CD8-positive, alpha-beta memory T cell (primary cell): ENCODE measurements around the gene IL18R1. TPM values are rescaled to one million over a fixed set of nuclear protein-coding genes. Genes with fewer than 3 reads are reported as not detected.

Source experiments
- CTCF ChIA-PET: fragments of 350-600 bp; sonication (Branson Sonifier 250); formaldehyde crosslinking; loops from one replicate; lab custom pipeline; 2021; ENCODE audit warnings: antibody characterized with exemption; lab: Charles Lee
- POLR2A ChIA-PET: fragments of 350-600 bp; sonication (Branson Sonifier 250); formaldehyde crosslinking; loops from one replicate; lab custom pipeline; 2021; ENCODE audit warnings: antibody characterized with exemption; lab: Charles Lee
- DNase-seq, 5 donors: peaks; one replicate each; pipeline versions ENCODE4 v3.0.0 to v3.0.0-alpha.2; 2020 to 2022; ENCODE audit warnings: mixed read lengths in 1 of 5
- H3K27ac ChIP-seq: one replicate; pipeline ENCODE4 v1.7.0; 2013; ENCODE audit warnings: low read depth, mild to moderate bottlenecking, low read length, moderate library complexity
- H3K27me3 ChIP-seq: 2 replicates; pipeline ENCODE4 v1.7.0; 2013; ENCODE audit warnings: low read length, mild to moderate bottlenecking; ENCODE audit not compliant: insufficient read depth, poor library complexity, severe bottlenecking
- H3K36me3 ChIP-seq: 2 replicates; pipeline ENCODE4 v1.7.0; 2013; ENCODE audit warnings: mild to moderate bottlenecking, low read length, moderate library complexity; ENCODE audit not compliant: insufficient read depth
- H3K4me1 ChIP-seq: 2 replicates; pipeline ENCODE4 v1.7.0; 2013; ENCODE audit warnings: mild to moderate bottlenecking, low read length, moderate library complexity; ENCODE audit not compliant: insufficient read depth
- H3K4me3 ChIP-seq: 2 replicates; pipeline ENCODE4 v1.7.0; 2013; ENCODE audit warnings: mild to moderate bottlenecking, low read length
- H3K9me3 ChIP-seq: 2 replicates; pipeline ENCODE4 v1.7.0; 2013; ENCODE audit warnings: mild to moderate bottlenecking, low read length
- H3K27ac Mint-ChIP-seq, 8 donors: one replicate each; pipeline ENCODE4 v1.8.0; 2020 to 2021; ENCODE audit warnings: mixed read lengths in 8 of 8, mild to moderate bottlenecking in 6 of 8, inconsistent platforms in 3 of 8, moderate library complexity in 3 of 8
- H3K27me3 Mint-ChIP-seq, 2 donors: one replicate each; pipeline ENCODE4 v1.8.0; 2020 to 2021; ENCODE audit warnings: mixed read lengths in 2 of 2, mild to moderate bottlenecking in 1 of 2, moderate library complexity in 1 of 2
- H3K36me3 Mint-ChIP-seq, 3 donors: one replicate each; pipeline ENCODE4 v1.8.0; 2020 to 2021; ENCODE audit warnings: mixed read lengths in 3 of 3, inconsistent platforms in 1 of 3, mild to moderate bottlenecking in 1 of 3
- H3K4me1 Mint-ChIP-seq, 3 donors: one replicate each; pipeline ENCODE4 v1.8.0; 2020 to 2021; ENCODE audit warnings: mixed read lengths in 3 of 3, inconsistent platforms in 1 of 3, mild to moderate bottlenecking in 1 of 3
- H3K4me3 Mint-ChIP-seq, 7 donors: one replicate each; pipeline ENCODE4 v1.8.0; 2020 to 2021; ENCODE audit warnings: mixed read lengths in 7 of 7, mild to moderate bottlenecking in 6 of 7, moderate library complexity in 4 of 7, inconsistent platforms in 2 of 7
- H3K9me3 Mint-ChIP-seq, 5 donors: one replicate each; pipeline ENCODE4 v1.8.0; 2020 to 2022; ENCODE audit warnings: mixed read lengths in 5 of 5, mild to moderate bottlenecking in 3 of 5, moderate library complexity in 2 of 5, inconsistent platforms in 1 of 5
- polyA plus RNA-seq: library from polyadenylated mRNA; unstranded; fragments of 300-500 nt; fragmentation: Illumina TruSeq; gene quantifications from one replicate; pipeline ENCODE4 v1.2.3, GENCODE V29; 2021
- total RNA-seq, 2 experiments: library from RNA; stranded (reverse); gene quantifications; one replicate each; pipeline ENCODE4 v1.2.3, GENCODE V29; 2021

IL18R1 gene
- total and polyA plus RNA-seq, 3 experiments from 2014 or later: 17.6 to 20.6 (median 17.9) TPM

- ChIA-PET CTCF (interaction anchor here (1.4 kb wide), 1 partner anchor 196 kb away, joined by 6 read pairs; no protein-coding TSS in a partner anchor), POLR2A (no interaction called here)
- H3K4me1 Mint-ChIP-seq: peaks cover 25 to 37% (median 29%) of the 10 kb centered on the region in 3 donors
- no peaks in the 10 kb centered on the region for H3K27me3 Mint-ChIP-seq
- no peak overlapping the region for H3K4me3 ChIP-seq
- H3K9me3 ChIP-seq: no peaks in the 10 kb centered on the region
- H3K9me3 Mint-ChIP-seq: no peaks in the 10 kb centered on the region
- peaks cover 0 to 4% (median 0%) of the 10 kb centered on the region in 3 donors for H3K36me3 Mint-ChIP-seq
- H3K27ac ChIP-seq: no peak overlapping the region
- peak overlapping the region in 5 of 8 donors; percentile 35 to 72 (median 48) for H3K27ac Mint-ChIP-seq
- H3K4me1 ChIP-seq: peaks cover 11% of the 10 kb centered on the region
- no peaks in the 10 kb centered on the region for H3K36me3 ChIP-seq
- peak overlapping the region in 2 of 7 donors; percentile 4 to 45 for H3K4me3 Mint-ChIP-seq
- DNase-seq: no peak
- H3K27me3 ChIP-seq: no peaks in the 10 kb centered on the region
These were observed 81.5 kb downstream of the IL18R1 start for GRCh38 chr2:102437122-102437521.

- Histone ChIP-seq H3K4me1 (peaks cover 16% of the 10 kb centered on the region), H3K27me3 (no peaks in the 10 kb centered on the region), H3K4me3 (no peak overlapping the region), H3K36me3 (no peaks in the 10 kb centered on the region), H3K27ac (no peak overlapping the region), H3K9me3 (no peaks in the 10 kb centered on the region)
- H3K36me3 Mint-ChIP-seq: peaks cover 0 to 4% (median 0%) of the 10 kb centered on the region in 3 donors
- ChIA-PET CTCF (interaction anchor here (0.7 to 1.3 kb wide), 3 partner anchors 82 to 197 kb away, joined by 3 to 4 read pairs (median 3); partner anchors contain the start of gene IL18R1), POLR2A (no interaction called here)
- no peaks in the 10 kb centered on the region for H3K9me3 Mint-ChIP-seq
- H3K4me3 Mint-ChIP-seq: no peak overlapping the region
- DNase-seq: no peak
- no peak overlapping the region for H3K27ac Mint-ChIP-seq
- peaks cover 25 to 41% (median 27%) of the 10 kb centered on the region in 3 donors for H3K4me1 Mint-ChIP-seq
- H3K27me3 Mint-ChIP-seq: no peaks in the 10 kb centered on the region
These were observed 82.5 kb downstream of the IL18R1 start for GRCh38 chr2:102438111-102438510.

- Mint-ChIP-seq H3K27ac (no peak overlapping the region), H3K36me3 (peaks cover 0 to 4% (median 0%) of the 10 kb centered on the region in 3 donors), H3K4me1 (peaks cover 27 to 44% (median 30%) of the 10 kb centered on the region in 3 donors), H3K27me3 (no peaks in the 10 kb centered on the region), H3K4me3 (no peak overlapping the region), H3K9me3 (no peaks in the 10 kb centered on the region)
- no peak for DNase-seq
- Histone ChIP-seq H3K27me3 (no peaks in the 10 kb centered on the region), H3K27ac (no peak overlapping the region), H3K4me3 (no peak overlapping the region), H3K9me3 (no peaks in the 10 kb centered on the region), H3K36me3 (no peaks in the 10 kb centered on the region), H3K4me1 (peaks cover 16% of the 10 kb centered on the region)
- CTCF ChIA-PET: interaction anchor here (1.3 kb wide), 1 partner anchor 198 kb away, joined by 4 read pairs; no protein-coding TSS in a partner anchor
- POLR2A ChIA-PET: no interaction called here
These were observed 83.0 kb downstream of the IL18R1 start for GRCh38 chr2:102438578-102438977.

- no peak overlapping the region for H3K4me3 Mint-ChIP-seq
- no peak overlapping the region for H3K4me3 ChIP-seq
- peaks cover 27 to 40% (median 30%) of the 10 kb centered on the region in 3 donors for H3K4me1 Mint-ChIP-seq
- no peaks in the 10 kb centered on the region for H3K36me3 ChIP-seq
- H3K36me3 Mint-ChIP-seq: peaks cover 0 to 4% (median 0%) of the 10 kb centered on the region in 3 donors
- DNase-seq: no peak
- no peak overlapping the region for H3K27ac ChIP-seq
- no peaks in the 10 kb centered on the region for H3K9me3 Mint-ChIP-seq
- no peaks in the 10 kb centered on the region for H3K27me3 Mint-ChIP-seq
- no peaks in the 10 kb centered on the region for H3K9me3 ChIP-seq
- no peaks in the 10 kb centered on the region for H3K27me3 ChIP-seq
- POLR2A ChIA-PET: no interaction called here
- H3K27ac Mint-ChIP-seq: no peak overlapping the region
- H3K4me1 ChIP-seq: peaks cover 16% of the 10 kb centered on the region
- CTCF ChIA-PET: interaction anchor here (1.3 kb wide), 1 partner anchor 198 kb away, joined by 4 read pairs; no protein-coding TSS in a partner anchor
These were observed 83.6 kb downstream of the IL18R1 start for GRCh38 chr2:102439065-102439695.

GRCh38 chr2:102442967-102443828 is 87.6 kb downstream of the IL18R1 start:
- Histone ChIP-seq H3K27ac (no peak overlapping the region), H3K27me3 (no peaks in the 10 kb centered on the region), H3K9me3 (no peaks in the 10 kb centered on the region), H3K36me3 (no peaks in the 10 kb centered on the region), H3K4me3 (no peak overlapping the region), H3K4me1 (peaks cover 6% of the 10 kb centered on the region)
- H3K9me3 Mint-ChIP-seq: no peaks in the 10 kb centered on the region
- DNase-seq: peak in 4 of 5 donors; percentile 17 to 51 (median 40)
- ChIA-PET CTCF (interaction anchor here (0.6 to 3.0 kb wide), 28 partner anchors 8 to 431 kb away, joined by 3 to 31 read pairs (median 4); partner anchors contain the start of genes IL18R1 and IL1R1), POLR2A (interaction anchor here (0.5 kb wide), 1 partner anchor 128 kb away, joined by 3 read pairs; no protein-coding TSS in a partner anchor)
- H3K4me3 Mint-ChIP-seq: peak overlapping the region in 5 of 7 donors; percentile 23 to 62 (median 45)
- no peaks in the 10 kb centered on the region for H3K27me3 Mint-ChIP-seq
- H3K4me1 Mint-ChIP-seq: peaks cover 6 to 18% (median 8%) of the 10 kb centered on the region in 3 donors
- H3K36me3 Mint-ChIP-seq: no peaks in the 10 kb centered on the region
- peak overlapping the region; percentile 0 to 83 (median 42) for H3K27ac Mint-ChIP-seq

GRCh38 chr2:102444233-102444632 is 88.6 kb downstream of the IL18R1 start:
- peak overlapping the region in 2 of 8 donors; percentile 32 to 42 for H3K27ac Mint-ChIP-seq
- CTCF ChIA-PET: interaction anchor here (0.7 to 2.8 kb wide), 16 partner anchors 14 to 561 kb away, joined by 3 to 31 read pairs (median 6); partner anchors contain the start of genes IL18R1 and IL1R1
- POLR2A ChIA-PET: no interaction called here
- Histone ChIP-seq H3K36me3 (no peaks in the 10 kb centered on the region), H3K4me3 (no peak overlapping the region), H3K9me3 (no peaks in the 10 kb centered on the region), H3K4me1 (peaks cover 6% of the 10 kb centered on the region), H3K27ac (no peak overlapping the region), H3K27me3 (no peaks in the 10 kb centered on the region)
- H3K9me3 Mint-ChIP-seq: no peaks in the 10 kb centered on the region
- no peaks in the 10 kb centered on the region for H3K36me3 Mint-ChIP-seq
- H3K27me3 Mint-ChIP-seq: no peaks in the 10 kb centered on the region
- peaks cover 6 to 18% (median 8%) of the 10 kb centered on the region in 3 donors for H3K4me1 Mint-ChIP-seq
- no peak for DNase-seq
- peak overlapping the region in 1 of 7 donors; percentile 33 for H3K4me3 Mint-ChIP-seq

GRCh38 chr2:102446936-102447335 is 91.3 kb downstream of the IL18R1 start:
- peaks cover 6 to 16% (median 8%) of the 10 kb centered on the region in 3 donors for H3K4me1 Mint-ChIP-seq
- no peaks in the 10 kb centered on the region for H3K27me3 Mint-ChIP-seq
- H3K9me3 Mint-ChIP-seq: no peaks in the 10 kb centered on the region
- H3K27ac Mint-ChIP-seq: no peak overlapping the region
- DNase-seq: no peak
- POLR2A ChIA-PET: no interaction called here
- Histone ChIP-seq H3K9me3 (no peaks in the 10 kb centered on the region), H3K4me3 (no peak overlapping the region), H3K27ac (no peak overlapping the region), H3K36me3 (no peaks in the 10 kb centered on the region), H3K27me3 (no peaks in the 10 kb centered on the region), H3K4me1 (peaks cover 6% of the 10 kb centered on the region)
- CTCF ChIA-PET: interaction anchor here (1.6 to 2.4 kb wide), 2 partner anchors 206 to 427 kb away, joined by 6 to 10 read pairs; no protein-coding TSS in a partner anchor
- peaks cover 0 to 2% (median 0%) of the 10 kb centered on the region in 3 donors for H3K36me3 Mint-ChIP-seq
- H3K4me3 Mint-ChIP-seq: no peak overlapping the region
